Transverse colon (tissue), 4 donors: ENCODE results near the gene CEP95.

Experiments
- EP300 ChIP-seq: sonication (generic); formaldehyde crosslinking; IDR thresholded peaks from one replicate; pipeline ENCODE4 v1.6.1; 2017; ENCODE audit warnings: antibody characterized with exemption, low read depth
- POLR2A ChIP-seq: fragments of 450-650 bp; IDR thresholded peaks from one replicate; pipeline ENCODE4 v1.6.1; 2016; ENCODE audit warnings: antibody characterized with exemption, mild to moderate bottlenecking, moderate library complexity
- POLR2AphosphoS5 ChIP-seq, 3 donors: sonication (generic); formaldehyde crosslinking; IDR thresholded peaks; one replicate each; pipeline ENCODE4 v1.6.1; 2016; ENCODE audit warnings: antibody characterized with exemption in 3 of 3
- TF ChIP-seq, protein P1 (sequence below), 5 experiments: fragments of 200-600 bp in 3 of 5; fragments of 450-650 bp in 2 of 5; sonication (generic) in 3 of 5; IDR thresholded peaks; 1 replicate in 2 of 5; 2 replicates in 3 of 5; pipeline ENCODE4 v1.5.1; 2016 to 2017; ENCODE audit warnings: antibody characterized with exemption in 5 of 5, inconsistent platforms in 3 of 5, mild to moderate bottlenecking in 2 of 5, moderate library complexity in 1 of 5

DNA sequence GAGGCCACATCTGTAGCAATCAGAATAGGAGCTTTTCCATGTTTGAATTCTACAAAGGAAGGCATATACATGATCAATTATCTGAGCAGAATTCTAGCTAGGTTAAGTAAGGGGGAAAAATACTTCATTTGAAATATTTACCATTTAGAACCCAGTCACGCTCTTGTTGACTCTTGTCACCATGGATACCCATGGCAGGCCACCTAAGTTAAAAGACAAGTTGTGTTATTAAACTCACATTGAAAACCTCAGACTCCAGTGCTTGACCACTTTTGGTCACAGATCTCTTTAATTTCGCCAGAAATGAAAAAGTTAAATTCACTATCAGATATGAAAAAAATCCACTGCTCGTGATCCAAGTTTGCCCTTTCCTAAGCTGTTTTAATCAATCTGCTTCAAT lies 4.8 kb upstream of the CEP95 start:
- TF ChIP-seq, protein P1, sequence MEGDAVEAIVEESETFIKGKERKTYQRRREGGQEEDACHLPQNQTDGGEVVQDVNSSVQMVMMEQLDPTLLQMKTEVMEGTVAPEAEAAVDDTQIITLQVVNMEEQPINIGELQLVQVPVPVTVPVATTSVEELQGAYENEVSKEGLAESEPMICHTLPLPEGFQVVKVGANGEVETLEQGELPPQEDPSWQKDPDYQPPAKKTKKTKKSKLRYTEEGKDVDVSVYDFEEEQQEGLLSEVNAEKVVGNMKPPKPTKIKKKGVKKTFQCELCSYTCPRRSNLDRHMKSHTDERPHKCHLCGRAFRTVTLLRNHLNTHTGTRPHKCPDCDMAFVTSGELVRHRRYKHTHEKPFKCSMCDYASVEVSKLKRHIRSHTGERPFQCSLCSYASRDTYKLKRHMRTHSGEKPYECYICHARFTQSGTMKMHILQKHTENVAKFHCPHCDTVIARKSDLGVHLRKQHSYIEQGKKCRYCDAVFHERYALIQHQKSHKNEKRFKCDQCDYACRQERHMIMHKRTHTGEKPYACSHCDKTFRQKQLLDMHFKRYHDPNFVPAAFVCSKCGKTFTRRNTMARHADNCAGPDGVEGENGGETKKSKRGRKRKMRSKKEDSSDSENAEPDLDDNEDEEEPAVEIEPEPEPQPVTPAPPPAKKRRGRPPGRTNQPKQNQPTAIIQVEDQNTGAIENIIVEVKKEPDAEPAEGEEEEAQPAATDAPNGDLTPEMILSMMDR (IDR thresholded peaks at IDR 0.05): no peak
- TF ChIP-seq EP300 (no peak), POLR2AphosphoS5 (IDR thresholded peaks at IDR 0.05) (no peak), POLR2A (no peak)
